BJ (cell line): ENCODE measurements around the gene RAP2A. TPM values are rescaled to one million over a fixed set of nuclear protein-coding genes. Genes with fewer than 3 reads are reported as not detected.

Source experiments
- CTCF ChIA-PET: fragments of 350-600 bp; formaldehyde crosslinking; extraction: SDS; loops from one replicate; lab custom pipeline; 2021; ENCODE audit warnings: antibody characterized with exemption, inconsistent platforms; lab: Yijun Ruan, JAX
- POLR2A ChIA-PET: fragments of 300-600 bp; sonication (Branson Sonifier 250); formaldehyde crosslinking; extraction: SDS; loops from one replicate; lab custom pipeline; 2021; ENCODE audit warnings: antibody characterized with exemption; lab: Charles Lee
- DNase-seq: peaks from one replicate; pipeline ENCODE4 v3.0.0-alpha.2; 2011; ENCODE audit warnings: low read depth
- H3K27me3 ChIP-seq: 2 replicates; pipeline ENCODE4 v1.6.0; 2011; ENCODE audit warnings: low read length; ENCODE audit not compliant: control insufficient read depth, insufficient read depth
- H3K36me3 ChIP-seq: 2 replicates; pipeline ENCODE4 v1.5.1; 2011; ENCODE audit warnings: low read length; ENCODE audit not compliant: control insufficient read depth, insufficient read depth
- H3K4me3 ChIP-seq: 2 replicates; pipeline ENCODE4 v1.5.1; 2011; ENCODE audit warnings: low read depth, mild to moderate bottlenecking, control low read depth, low read length
- polyA plus RNA-seq: library from polyadenylated mRNA; depleted of rRNA; stranded (reverse); fragments of >200 nt; gene quantifications from 2 replicates; pipeline ENCODE4 v1.2.3, GENCODE V29; 2011
- TF ChIP-seq, protein P1 (sequence below): IDR thresholded peaks from 2 replicates; pipeline ENCODE4 v1.5.1; 2011; ENCODE audit warnings: low read depth, mild to moderate bottlenecking, control low read depth, inconsistent platforms, low read length, moderate library complexity; ENCODE audit not compliant: insufficient read depth

RAP2A gene
- polyA plus RNA-seq, 1 experiment: 8.3 TPM

DNA sequence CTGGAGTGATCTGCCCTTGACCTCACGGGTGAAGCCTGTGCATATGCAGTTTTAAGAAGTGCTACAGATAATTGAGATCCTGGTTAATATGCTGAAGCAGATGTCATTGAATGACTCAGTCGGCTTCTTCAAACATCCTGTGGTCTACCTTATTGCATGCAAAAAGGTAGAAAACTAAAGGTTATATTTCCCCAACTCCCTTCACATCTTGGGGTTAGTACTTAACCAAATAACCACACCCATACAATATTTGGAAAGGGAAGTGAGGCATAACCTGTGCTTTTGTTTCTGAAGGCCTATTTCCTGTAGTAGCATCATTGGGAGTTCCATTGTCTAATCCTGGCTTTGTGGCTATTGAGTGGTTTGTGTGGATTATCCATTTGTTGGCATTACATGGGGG is 58.3 kb downstream of the RAP2A start:
- no peaks in the 10 kb centered on the region for H3K36me3 ChIP-seq
- TF ChIP-seq, protein P1, sequence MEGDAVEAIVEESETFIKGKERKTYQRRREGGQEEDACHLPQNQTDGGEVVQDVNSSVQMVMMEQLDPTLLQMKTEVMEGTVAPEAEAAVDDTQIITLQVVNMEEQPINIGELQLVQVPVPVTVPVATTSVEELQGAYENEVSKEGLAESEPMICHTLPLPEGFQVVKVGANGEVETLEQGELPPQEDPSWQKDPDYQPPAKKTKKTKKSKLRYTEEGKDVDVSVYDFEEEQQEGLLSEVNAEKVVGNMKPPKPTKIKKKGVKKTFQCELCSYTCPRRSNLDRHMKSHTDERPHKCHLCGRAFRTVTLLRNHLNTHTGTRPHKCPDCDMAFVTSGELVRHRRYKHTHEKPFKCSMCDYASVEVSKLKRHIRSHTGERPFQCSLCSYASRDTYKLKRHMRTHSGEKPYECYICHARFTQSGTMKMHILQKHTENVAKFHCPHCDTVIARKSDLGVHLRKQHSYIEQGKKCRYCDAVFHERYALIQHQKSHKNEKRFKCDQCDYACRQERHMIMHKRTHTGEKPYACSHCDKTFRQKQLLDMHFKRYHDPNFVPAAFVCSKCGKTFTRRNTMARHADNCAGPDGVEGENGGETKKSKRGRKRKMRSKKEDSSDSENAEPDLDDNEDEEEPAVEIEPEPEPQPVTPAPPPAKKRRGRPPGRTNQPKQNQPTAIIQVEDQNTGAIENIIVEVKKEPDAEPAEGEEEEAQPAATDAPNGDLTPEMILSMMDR: no peak
- H3K27me3 ChIP-seq: no peaks in the 10 kb centered on the region
- ChIA-PET POLR2A (no interaction called here), CTCF (interaction anchor here (1.1 kb wide), 2 partner anchors 34 to 35 kb away, joined by 3 read pairs; no protein-coding TSS in a partner anchor)
- H3K4me3 ChIP-seq: no peak overlapping the region
- DNase-seq: no peak

DNA sequence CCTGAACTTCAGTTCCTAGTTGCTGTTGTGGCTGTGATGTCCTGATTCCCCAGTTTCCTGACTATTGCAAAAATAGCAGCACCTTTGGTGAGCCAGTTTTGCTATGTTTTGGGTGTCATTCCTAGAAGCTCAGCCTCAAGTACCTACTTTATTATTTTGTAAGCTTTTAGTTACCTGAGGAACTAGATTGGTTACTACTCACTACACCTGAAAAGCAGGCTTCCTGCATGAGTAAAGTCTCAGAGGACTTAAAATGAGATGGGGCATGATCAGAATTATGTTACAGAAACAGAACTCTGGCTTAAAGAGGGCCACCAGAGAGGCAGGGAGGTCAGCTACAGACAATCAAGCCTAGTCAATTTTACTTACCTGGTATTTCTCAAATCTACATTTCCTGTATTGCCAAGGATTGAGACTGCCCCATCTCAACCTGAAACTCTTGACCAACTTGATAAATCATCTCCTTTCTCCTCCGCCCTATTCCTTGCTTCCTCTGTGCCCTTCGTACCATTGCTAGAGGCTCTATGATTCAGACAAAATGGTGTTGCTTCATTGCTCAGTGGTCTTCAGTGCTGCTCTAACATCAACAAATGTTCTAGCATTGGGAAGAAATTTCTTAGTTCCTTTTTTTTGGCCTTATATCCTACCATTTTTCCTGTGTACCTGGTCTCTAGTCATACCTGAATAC is 58.9 kb downstream of the RAP2A start:
- ChIA-PET POLR2A (no interaction called here), CTCF (interaction anchor here (1.1 kb wide), 2 partner anchors 34 kb away, joined by 3 read pairs; no protein-coding TSS in a partner anchor)
- Histone ChIP-seq H3K36me3 (no peaks in the 10 kb centered on the region), H3K4me3 (no peak overlapping the region), H3K27me3 (no peaks in the 10 kb centered on the region)
- TF ChIP-seq, protein P1: no peak
- DNase-seq: no peak

DNA sequence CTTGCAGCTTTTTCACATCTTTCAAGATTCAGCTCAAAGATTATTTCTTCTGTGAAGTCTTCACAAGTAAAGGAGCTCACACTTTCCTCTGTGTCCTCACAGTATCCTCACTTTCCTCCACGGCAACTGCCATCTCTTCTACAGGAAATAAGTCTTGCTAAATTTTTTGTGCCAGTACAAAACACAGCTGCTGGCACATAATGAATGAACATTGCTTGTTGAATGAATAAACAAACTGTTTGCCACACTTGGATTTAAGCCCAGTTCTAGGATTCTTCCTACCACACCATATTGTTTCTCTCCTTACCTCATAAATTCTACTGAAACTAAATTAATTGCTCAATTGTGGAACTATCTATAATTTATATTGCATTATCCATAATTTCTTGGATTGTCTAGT is 59.5 kb downstream of the RAP2A start:
- POLR2A ChIA-PET: no interaction called here
- H3K36me3 ChIP-seq: no peaks in the 10 kb centered on the region
- H3K4me3 ChIP-seq: no peak overlapping the region
- TF ChIP-seq, protein P1: no peak
- no peak for DNase-seq
- H3K27me3 ChIP-seq: no peaks in the 10 kb centered on the region
- CTCF ChIA-PET: interaction anchor here (1.1 kb wide), 2 partner anchors 34 to 35 kb away, joined by 3 read pairs; no protein-coding TSS in a partner anchor

DNA sequence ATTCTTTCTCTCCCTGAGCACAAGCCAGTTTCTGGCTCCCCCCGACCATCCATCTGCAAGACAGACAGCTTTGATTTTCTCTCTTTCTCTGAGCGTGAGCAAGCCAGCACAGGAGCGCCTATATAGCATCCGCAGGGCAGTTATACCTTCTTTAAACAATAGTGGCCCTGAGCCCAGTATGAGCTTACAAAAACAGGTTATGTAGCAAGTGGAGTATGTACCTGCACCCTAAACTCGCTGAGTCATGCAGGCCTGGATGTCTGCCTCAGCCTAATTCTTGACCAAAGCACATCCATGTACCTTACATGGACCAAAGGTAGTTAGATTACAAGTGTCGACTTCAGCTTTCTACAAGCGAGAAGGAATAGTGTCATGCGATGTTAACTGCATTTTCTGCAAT is 61.7 kb downstream of the RAP2A start:
- ChIA-PET POLR2A (no interaction called here), CTCF (interaction anchor here (0.6 kb wide), 1 partner anchor 13 kb away, joined by 3 read pairs; no protein-coding TSS in a partner anchor)
- Histone ChIP-seq H3K27me3 (no peaks in the 10 kb centered on the region), H3K36me3 (no peaks in the 10 kb centered on the region), H3K4me3 (no peak overlapping the region)
- TF ChIP-seq, protein P1: no peak
- DNase-seq: no peak

DNA sequence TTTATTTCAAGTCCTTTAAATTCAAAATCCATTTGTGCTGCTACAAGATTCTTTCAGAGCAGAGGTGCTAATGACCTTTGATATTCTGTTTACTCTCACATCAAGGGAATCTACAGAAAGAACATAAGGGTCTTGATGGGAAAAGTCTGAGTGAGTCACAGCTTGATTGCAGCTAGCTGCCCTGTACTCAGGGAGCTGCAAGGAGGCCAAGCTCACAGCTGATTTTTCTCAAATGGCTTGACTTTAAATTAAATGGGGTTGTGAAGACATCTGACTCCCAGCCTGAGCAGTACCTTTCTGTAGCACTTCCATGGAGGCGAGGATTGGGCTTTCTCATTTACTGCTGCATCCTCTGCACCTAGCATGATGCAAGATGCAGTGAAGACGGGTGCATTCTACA is 62.5 kb downstream of the RAP2A start:
- no peak for DNase-seq
- ChIA-PET CTCF (no interaction called here), POLR2A (no interaction called here)
- TF ChIP-seq, protein P1: no peak
- no peak overlapping the region for H3K4me3 ChIP-seq
- no peaks in the 10 kb centered on the region for H3K27me3 ChIP-seq
- H3K36me3 ChIP-seq: no peaks in the 10 kb centered on the region
